GM12892 (cell line): ENCODE data around the gene XYLT2.

Source experiments
- POLR2A ChIP-seq: IDR thresholded peaks from 2 replicates; pipeline ENCODE4 v1.6.1; 2011; ENCODE audit warnings: low read depth, low read length, control low read depth
- POLR2AphosphoS5 ChIP-seq: IDR thresholded peaks from 2 replicates; pipeline ENCODE4 v1.6.1; 2011; ENCODE audit warnings: low read depth, low read length, control low read depth

DNA sequence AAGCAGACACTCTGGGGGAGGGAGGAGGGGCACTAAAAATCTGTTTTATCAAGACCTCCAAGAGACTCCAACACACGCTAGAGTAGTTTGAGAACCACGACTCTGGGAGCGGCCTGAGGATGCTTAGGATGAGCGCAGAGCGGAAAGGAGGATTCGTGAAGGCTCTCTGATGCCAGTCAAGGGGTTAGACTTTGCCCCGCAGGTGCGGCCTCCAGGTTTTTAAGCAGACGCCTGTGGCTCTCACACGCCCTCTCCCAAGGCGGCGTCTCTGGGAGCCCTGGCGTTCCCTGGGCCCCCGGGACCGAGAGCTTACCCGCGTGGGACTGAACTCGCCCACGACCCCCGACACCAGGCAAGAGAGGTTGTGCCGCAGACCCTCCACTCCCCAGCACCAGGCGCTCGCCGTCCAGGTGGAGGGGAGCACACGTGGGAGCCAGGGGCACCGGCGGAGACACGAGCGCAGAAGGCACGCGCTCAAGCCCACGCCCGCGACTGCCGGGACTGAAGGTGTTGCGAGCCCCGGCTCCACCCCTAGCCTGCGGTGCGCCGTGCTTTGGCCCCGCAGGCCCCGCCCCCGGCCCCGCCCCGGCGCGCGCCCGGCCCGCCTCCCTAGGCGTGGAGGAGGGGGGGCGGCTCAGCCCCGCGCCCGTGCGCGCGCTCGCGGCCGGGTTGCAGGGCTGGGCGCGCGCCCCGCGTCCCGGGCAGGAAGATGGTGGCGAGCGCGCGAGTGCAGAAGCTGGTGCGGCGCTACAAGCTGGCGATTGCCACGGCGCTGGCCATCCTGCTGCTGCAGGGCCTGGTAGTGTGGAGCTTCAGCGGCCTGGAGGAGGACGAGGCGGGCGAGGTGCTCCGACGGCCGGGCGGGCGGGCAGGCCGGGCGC is at the start of gene XYLT2:
- peak; percentile 82 for TF ChIP-seq POLR2A
- peak; percentile 38; the same call in 1 of the 2 replicates for TF ChIP-seq POLR2AphosphoS5
